HepG2 (cell line): Measurements from ENCODE around the gene ADH1B. TPM values are rescaled to one million over a fixed set of nuclear protein-coding genes. Genes with fewer than 3 reads are reported as not detected.

Source experiments
- HHEX ChIP-seq: IDR thresholded peaks from 2 replicates; pipeline ENCODE4 v1.6.1; 2016; ENCODE audit warnings: control low read depth
- HNRNPH1 ChIP-seq: fragments of 200-400 bp; formaldehyde crosslinking; optimal IDR thresholded peaks from 2 replicates; pipeline ENCODE3; 2017; ENCODE audit warnings: mild to moderate bottlenecking, low read depth, low read length
- ISL2 ChIP-seq: sonication (generic); formaldehyde crosslinking; IDR thresholded peaks from 2 replicates; pipeline ENCODE4 v1.5.0; 2020; ENCODE audit warnings: missing genetic modification reagents
- NKX3-1 ChIP-seq: sonication (generic); formaldehyde crosslinking; IDR thresholded peaks from 2 replicates; pipeline ENCODE4 v1.5.0; 2020; ENCODE audit warnings: missing genetic modification reagents
- polyA plus RNA-seq, 8 experiments: library from polyadenylated mRNA; depleted of rRNA in 3 of 8; stranded (reverse) in 7 of 8; unstranded in 1 of 8; fragments of >200 nt; fragmentation: Illumina TruSeq in 4 of 8; extraction: Trizol in 4 of 8; gene quantifications; 2 replicates each; pipeline versions ENCODE4 v1.2.1 to v1.2.3, GENCODE V29; 2011 to 2016; ENCODE audit warnings: low read depth in 4 of 8, missing spikeins in 1 of 8, mixed read lengths in 1 of 8; ENCODE audit not compliant: insufficient read depth in 1 of 8
- total RNA-seq, 5 experiments: library from RNA; depleted of rRNA; stranded (reverse); fragments of >200 nt; fragmentation: Illumina TruSeq; extraction: Trizol; gene quantifications; 2 replicates each; pipeline ENCODE4 v1.2.3, GENCODE V29; 2016; ENCODE audit warnings: low read depth in 1 of 5

ADH1B gene
- total and polyA plus RNA-seq, 2 of the 13 experiments (the other 11 are each of a cell fraction or from before 2014, with no cell fraction given), result 0.05 to 0.40 TPM

- TF ChIP-seq HNRNPH1, result no peak
- TF ChIP-seq ISL2 (CRISPR knock-in tag), result no peak
- no peak for TF ChIP-seq NKX3-1 (CRISPR knock-in tag)
- no peak for TF ChIP-seq HHEX (CRISPR knock-in tag)
These were observed 56.3 kb downstream of the ADH1B start (continued) for GRCh38 chr4:99264927-99265326.

Other genes with a start within 250 kb of the ADH1B start
- 512 and 855 TPM in 2 replicates for gene ADH5, start 232.6 kb downstream of the ADH1B start, total RNA-seq (2016; rRNA removed; fragmentation: Illumina TruSeq; extraction: Trizol)
- 265 and 349 TPM in 2 replicates for gene ADH5, start 232.6 kb downstream of the ADH1B start, polyA plus RNA-seq (2011; rRNA removed)
- gene ADH4, start 177.1 kb downstream of the ADH1B start, total RNA-seq (2016; rRNA removed; fragmentation: Illumina TruSeq; extraction: Trizol), result 31.1 and 50.3 TPM in 2 replicates
- 24.3 and 24.5 TPM in 2 replicates for gene ADH4, start 177.1 kb downstream of the ADH1B start, polyA plus RNA-seq (2011; rRNA removed)
- gene ADH6, start 102.2 kb downstream of the ADH1B start, total RNA-seq (2016; rRNA removed; fragmentation: Illumina TruSeq; extraction: Trizol), result 73.9 and 122 TPM in 2 replicates
- gene ADH6, start 102.2 kb downstream of the ADH1B start, polyA plus RNA-seq (2011; rRNA removed), result 37.9 and 39.8 TPM in 2 replicates
- gene ADH1A, start 30.4 kb downstream of the ADH1B start, total RNA-seq (2016; rRNA removed; fragmentation: Illumina TruSeq; extraction: Trizol), result 0.13 and 0.34 TPM in 2 replicates
- 0.12 TPM in 1 of 2 replicates, not detected in the other for gene ADH1A, start 30.4 kb downstream of the ADH1B start, polyA plus RNA-seq (2011; rRNA removed)
- gene ADH1C, start 31.3 kb upstream of the ADH1B start, total RNA-seq (2016; rRNA removed; fragmentation: Illumina TruSeq; extraction: Trizol), result not detected in 2 replicates
- gene ADH1C, start 31.3 kb upstream of the ADH1B start, polyA plus RNA-seq (2011; rRNA removed), result not detected in 2 replicates
- not detected in 2 replicates for gene ADH7, start 113.9 kb upstream of the ADH1B start, total RNA-seq (2016; rRNA removed; fragmentation: Illumina TruSeq; extraction: Trizol)
- not detected in 2 replicates for gene ADH7, start 113.9 kb upstream of the ADH1B start, polyA plus RNA-seq (2011; rRNA removed)
- not detected in 2 replicates for gene C4orf17, start 189.6 kb upstream of the ADH1B start, total RNA-seq (2016; rRNA removed; fragmentation: Illumina TruSeq; extraction: Trizol)
- gene C4orf17, start 189.6 kb upstream of the ADH1B start, polyA plus RNA-seq (2011; rRNA removed), result not detected in 2 replicates
- gene TRMT10A, start 242.6 kb upstream of the ADH1B start, total RNA-seq (2016; rRNA removed; fragmentation: Illumina TruSeq; extraction: Trizol), result 12.6 and 18.8 TPM in 2 replicates
- 2.1 and 3.9 TPM in 2 replicates for gene TRMT10A, start 242.6 kb upstream of the ADH1B start, polyA plus RNA-seq (2011; rRNA removed)